Measurements from ENCODE around the gene CNPPD1.
A peak's percentile ranks its signal among the peaks of the same experiment; 100 is the strongest.

Gene CNPPD1

GRCh38 chr2:219133976-219134375 is 42.7 kb downstream of the CNPPD1 start:
- Histone ChIP-seq H3K4me3 (ENCODE audit: low read length) (no peak overlapping the region), H4K8ac (ENCODE audit: low read depth, low read length) (no peak overlapping the region), H3K56ac (ENCODE audit: low read length) (no peak overlapping the region), H3K4me1 (ENCODE audit: control insufficient read depth, low read depth, low read length) (no peaks in the 10 kb centered on the region), H3K27me3 (ENCODE audit: insufficient read depth, low read length, poor library complexity) (no peaks in the 10 kb centered on the region), H3K4ac (ENCODE audit: low read depth, low read length) (no peak overlapping the region), H2BK15ac (replicated peaks; ENCODE audit: low read depth) (no peak overlapping the region), H3K36me3 (ENCODE audit: control insufficient read depth, insufficient read depth, low read length) (no peaks in the 10 kb centered on the region), H3K9ac (ENCODE audit: low read length) (no peak overlapping the region), H2AK5ac (ENCODE audit: low read length) (no peak overlapping the region), H2BK120ac (ENCODE audit: low read depth, low read length) (no peak overlapping the region), H3K79me2 (ENCODE audit: control insufficient read depth, insufficient read depth, low read length) (no peaks in the 10 kb centered on the region), H3K79me1 (ENCODE audit: low read length) (no peaks in the 10 kb centered on the region), H3K27ac (ENCODE audit: low read depth, low read length) (no peak overlapping the region), H3K23ac (ENCODE audit: low read length) (no peak overlapping the region), H3K18ac (ENCODE audit: low read length) (no peak overlapping the region), H4K5ac (ENCODE audit: low read length) (no peak overlapping the region), H3K4me2 (ENCODE audit: low read length) (no peak overlapping the region), H2BK5ac (ENCODE audit: low read length) (no peak overlapping the region)
- peak; percentile 38 for DNase-seq
- WGBS (ENCODE audit: extremely low coverage, insufficient coverage, low lambda C conversion rate): no CpG with 5 or more reads among the region's 4 CpGs

- no peak overlapping the region for H3K9ac ChIP-seq (ENCODE audit: low read length)
- no peak for DNase-seq
- no CpG with 5 or more reads among the region's 4 CpGs for WGBS (ENCODE audit: extremely low coverage, insufficient coverage, low lambda C conversion rate)
Measured at GRCh38 chr2:219131744-219132143, 45.0 kb downstream of the CNPPD1 start.

DNA sequence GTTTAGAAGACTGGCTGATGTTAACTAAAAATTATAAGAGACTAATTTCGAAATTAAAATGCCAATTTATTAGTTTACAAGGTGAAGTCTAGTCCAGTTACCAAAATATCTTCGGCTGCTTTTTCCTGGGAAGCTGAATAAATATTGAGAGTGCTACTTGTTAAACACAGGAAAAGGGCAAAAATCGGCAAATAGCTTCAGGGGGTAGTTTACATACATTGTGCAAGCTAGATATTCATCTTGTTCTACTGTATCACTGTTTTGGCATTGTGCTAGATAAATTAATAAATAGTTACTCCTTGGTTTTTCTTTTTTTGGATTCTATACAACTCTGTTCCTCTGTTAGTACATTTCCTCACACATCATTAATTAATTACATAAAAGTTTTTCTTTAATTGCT is 45.4 kb downstream of the CNPPD1 start:
- H3K79me2 ChIP-seq (ENCODE audit: control insufficient read depth, insufficient read depth, low read length): no peaks in the 10 kb centered on the region
- no CpG with 5 or more reads among the region's 3 CpGs for WGBS (ENCODE audit: extremely low coverage, insufficient coverage, low lambda C conversion rate)

More at GRCh38 chr2:219131744-219132143, 45.0 kb downstream of the CNPPD1 start:
- H4K8ac ChIP-seq (ENCODE audit: low read depth, low read length): no peak overlapping the region
- no peak overlapping the region for H2BK5ac ChIP-seq (ENCODE audit: low read length)
- no peak overlapping the region for H3K27ac ChIP-seq (ENCODE audit: low read depth, low read length)
- no peak overlapping the region for H2BK15ac ChIP-seq (replicated peaks; ENCODE audit: low read depth)
- no peak overlapping the region for H2AK5ac ChIP-seq (ENCODE audit: low read length)
- no peaks in the 10 kb centered on the region for H3K4me1 ChIP-seq (ENCODE audit: control insufficient read depth, low read depth, low read length)
- no peak overlapping the region for H3K4ac ChIP-seq (ENCODE audit: low read depth, low read length)
- no peak overlapping the region for H3K56ac ChIP-seq (ENCODE audit: low read length)
- H3K79me1 ChIP-seq (ENCODE audit: low read length): no peaks in the 10 kb centered on the region
- no peaks in the 10 kb centered on the region for H3K79me2 ChIP-seq (ENCODE audit: control insufficient read depth, insufficient read depth, low read length)
- H3K36me3 ChIP-seq (ENCODE audit: control insufficient read depth, insufficient read depth, low read length): no peaks in the 10 kb centered on the region
- no peak overlapping the region for H3K4me2 ChIP-seq (ENCODE audit: low read length)
- no peak overlapping the region for H3K18ac ChIP-seq (ENCODE audit: low read length)
- no peak overlapping the region for H3K23ac ChIP-seq (ENCODE audit: low read length)
- no peak overlapping the region for H4K5ac ChIP-seq (ENCODE audit: low read length)
- no peaks in the 10 kb centered on the region for H3K27me3 ChIP-seq (ENCODE audit: insufficient read depth, low read length, poor library complexity)
- no peak overlapping the region for H3K4me3 ChIP-seq (ENCODE audit: low read length)
- no peak overlapping the region for H2BK120ac ChIP-seq (ENCODE audit: low read depth, low read length)

GRCh38 chr2:219129589-219129988 is 47.1 kb downstream of the CNPPD1 start:
- no peak overlapping the region for H2AK5ac ChIP-seq (ENCODE audit: low read length)
- no peak overlapping the region for H3K56ac ChIP-seq (ENCODE audit: low read length)
- H3K79me1 ChIP-seq (ENCODE audit: low read length): no peaks in the 10 kb centered on the region
- no peak overlapping the region for H4K8ac ChIP-seq (ENCODE audit: low read depth, low read length)
- no peak overlapping the region for H2BK15ac ChIP-seq (replicated peaks; ENCODE audit: low read depth)
- no CpG with 5 or more reads among the region's 16 CpGs for WGBS (ENCODE audit: extremely low coverage, insufficient coverage, low lambda C conversion rate)
- H2BK5ac ChIP-seq (ENCODE audit: low read length): no peak overlapping the region
- H3K4me2 ChIP-seq (ENCODE audit: low read length): no peak overlapping the region
- H3K27me3 ChIP-seq (ENCODE audit: insufficient read depth, low read length, poor library complexity): no peaks in the 10 kb centered on the region
- H3K36me3 ChIP-seq (ENCODE audit: control insufficient read depth, insufficient read depth, low read length): no peaks in the 10 kb centered on the region
- no peak overlapping the region for H3K4me3 ChIP-seq (ENCODE audit: low read length)
- H3K18ac ChIP-seq (ENCODE audit: low read length): no peak overlapping the region
- no peaks in the 10 kb centered on the region for H3K4me1 ChIP-seq (ENCODE audit: control insufficient read depth, low read depth, low read length)
- no peak overlapping the region for H4K5ac ChIP-seq (ENCODE audit: low read length)
- no peak overlapping the region for H3K9ac ChIP-seq (ENCODE audit: low read length)
- H3K4ac ChIP-seq (ENCODE audit: low read depth, low read length): no peak overlapping the region
- no peak for DNase-seq
- H3K23ac ChIP-seq (ENCODE audit: low read length): no peak overlapping the region
- H3K79me2 ChIP-seq (ENCODE audit: control insufficient read depth, insufficient read depth, low read length): no peaks in the 10 kb centered on the region
- no peak overlapping the region for H3K27ac ChIP-seq (ENCODE audit: low read depth, low read length)
- no peak overlapping the region for H2BK120ac ChIP-seq (ENCODE audit: low read depth, low read length)

More for the DNA sequence above, 45.4 kb downstream of the CNPPD1 start:
- H2AK5ac ChIP-seq (ENCODE audit: low read length): no peak overlapping the region
- H2BK15ac ChIP-seq (replicated peaks; ENCODE audit: low read depth): no peak overlapping the region
- H3K23ac ChIP-seq (ENCODE audit: low read length): no peak overlapping the region
- no peak overlapping the region for H2BK120ac ChIP-seq (ENCODE audit: low read depth, low read length)
- no peak overlapping the region for H3K27ac ChIP-seq (ENCODE audit: low read depth, low read length)
- H3K4me1 ChIP-seq (ENCODE audit: control insufficient read depth, low read depth, low read length): no peaks in the 10 kb centered on the region
- no peak overlapping the region for H3K4ac ChIP-seq (ENCODE audit: low read depth, low read length)
- no peak for DNase-seq
- no peaks in the 10 kb centered on the region for H3K79me1 ChIP-seq (ENCODE audit: low read length)
- H3K56ac ChIP-seq (ENCODE audit: low read length): no peak overlapping the region
- no peak overlapping the region for H2BK5ac ChIP-seq (ENCODE audit: low read length)
- H4K8ac ChIP-seq (ENCODE audit: low read depth, low read length): no peak overlapping the region
- H4K5ac ChIP-seq (ENCODE audit: low read length): no peak overlapping the region
- H3K9ac ChIP-seq (ENCODE audit: low read length): no peak overlapping the region
- H3K27me3 ChIP-seq (ENCODE audit: insufficient read depth, low read length, poor library complexity): no peaks in the 10 kb centered on the region
- H3K18ac ChIP-seq (ENCODE audit: low read length): no peak overlapping the region
- no peak overlapping the region for H3K4me3 ChIP-seq (ENCODE audit: low read length)
- H3K36me3 ChIP-seq (ENCODE audit: control insufficient read depth, insufficient read depth, low read length): no peaks in the 10 kb centered on the region
- no peak overlapping the region for H3K4me2 ChIP-seq (ENCODE audit: low read length)

- no peak overlapping the region for H2BK120ac ChIP-seq (ENCODE audit: low read depth, low read length)
- no peak overlapping the region for H2AK5ac ChIP-seq (ENCODE audit: low read length)
- H3K4me2 ChIP-seq (ENCODE audit: low read length): no peak overlapping the region
- no peak overlapping the region for H3K4me3 ChIP-seq (ENCODE audit: low read length)
- H3K23ac ChIP-seq (ENCODE audit: low read length): no peak overlapping the region
- no peaks in the 10 kb centered on the region for H3K79me1 ChIP-seq (ENCODE audit: low read length)
- no peak overlapping the region for H4K5ac ChIP-seq (ENCODE audit: low read length)
- H3K4ac ChIP-seq (ENCODE audit: low read depth, low read length): no peak overlapping the region
- H3K27ac ChIP-seq (ENCODE audit: low read depth, low read length): peak overlapping the region; percentile 50
- H3K36me3 ChIP-seq (ENCODE audit: control insufficient read depth, insufficient read depth, low read length): no peaks in the 10 kb centered on the region
- H3K9ac ChIP-seq (ENCODE audit: low read length): no peak overlapping the region
- DNase-seq: peak; percentile 32
- H3K79me2 ChIP-seq (ENCODE audit: control insufficient read depth, insufficient read depth, low read length): no peaks in the 10 kb centered on the region
- no peaks in the 10 kb centered on the region for H3K4me1 ChIP-seq (ENCODE audit: control insufficient read depth, low read depth, low read length)
- WGBS (ENCODE audit: extremely low coverage, insufficient coverage, low lambda C conversion rate): no CpG with 5 or more reads among the region's 7 CpGs
- no peak overlapping the region for H4K8ac ChIP-seq (ENCODE audit: low read depth, low read length)
- no peak overlapping the region for H3K18ac ChIP-seq (ENCODE audit: low read length)
- H2BK15ac ChIP-seq (replicated peaks; ENCODE audit: low read depth): no peak overlapping the region
- H3K56ac ChIP-seq (ENCODE audit: low read length): no peak overlapping the region
- H3K27me3 ChIP-seq (ENCODE audit: insufficient read depth, low read length, poor library complexity): no peaks in the 10 kb centered on the region
- H2BK5ac ChIP-seq (ENCODE audit: low read length): no peak overlapping the region
Measured at GRCh38 chr2:219128396-219128795, 48.3 kb downstream of the CNPPD1 start.

GRCh38 chr2:219127037-219127635 is 49.6 kb downstream of the CNPPD1 start:
- no peak overlapping the region for H3K4me3 ChIP-seq (ENCODE audit: low read length)
- H2BK15ac ChIP-seq (replicated peaks; ENCODE audit: low read depth): no peak overlapping the region
- no peaks in the 10 kb centered on the region for H3K79me1 ChIP-seq (ENCODE audit: low read length)
- no peak overlapping the region for H2AK5ac ChIP-seq (ENCODE audit: low read length)
- no peak overlapping the region for H4K5ac ChIP-seq (ENCODE audit: low read length)
- peak; percentile 31 for DNase-seq
- H4K8ac ChIP-seq (ENCODE audit: low read depth, low read length): no peak overlapping the region
- peak overlapping the region; percentile 23 for H3K27ac ChIP-seq (ENCODE audit: low read depth, low read length)
- H3K9ac ChIP-seq (ENCODE audit: low read length): no peak overlapping the region
- no peak overlapping the region for H3K4me2 ChIP-seq (ENCODE audit: low read length)
- H2BK5ac ChIP-seq (ENCODE audit: low read length): no peak overlapping the region
- no peaks in the 10 kb centered on the region for H3K27me3 ChIP-seq (ENCODE audit: insufficient read depth, low read length, poor library complexity)
- no peak overlapping the region for H3K18ac ChIP-seq (ENCODE audit: low read length)
- H2BK120ac ChIP-seq (ENCODE audit: low read depth, low read length): no peak overlapping the region
- no CpG with 5 or more reads among the region's 2 CpGs for WGBS (ENCODE audit: extremely low coverage, insufficient coverage, low lambda C conversion rate)
- H3K4ac ChIP-seq (ENCODE audit: low read depth, low read length): no peak overlapping the region
- H3K79me2 ChIP-seq (ENCODE audit: control insufficient read depth, insufficient read depth, low read length): no peaks in the 10 kb centered on the region
- H3K36me3 ChIP-seq (ENCODE audit: control insufficient read depth, insufficient read depth, low read length): no peaks in the 10 kb centered on the region
- H3K23ac ChIP-seq (ENCODE audit: low read length): no peak overlapping the region
- no peaks in the 10 kb centered on the region for H3K4me1 ChIP-seq (ENCODE audit: control insufficient read depth, low read depth, low read length)
- H3K56ac ChIP-seq (ENCODE audit: low read length): no peak overlapping the region

All from mesendoderm (in vitro differentiated cells).